HAP-1 (cell line): Measurements from ENCODE around the gene KLHDC10.
"Not testable (repeated sequence)": the region's sequence is repeated elsewhere in the genome, so short reads cannot be mapped to it uniquely, and the experiment has no call there.

Experiments used
- DNase-seq, 2 experiments: peaks; one replicate each; pipeline ENCODE4 v3.0.0-alpha.2; 2016 to 2020; ENCODE audit warnings: low spot score in 2 of 2
- H3K27me3 ChIP-seq: fragments of 250-450 bp; sonication (Bioruptor Pico); 2 replicates; pipeline ENCODE4 v1.5.1; 2020; ENCODE audit warnings: low read depth, mild to moderate bottlenecking, moderate library complexity
- H3K36me3 ChIP-seq: fragments of 250-450 bp; sonication (Bioruptor Pico); replicated peaks from 2 replicates; pipeline ENCODE4 v1.5.1; 2020; ENCODE audit warnings: mild to moderate bottlenecking
- H3K4me1 ChIP-seq: fragments of 250-450 bp; sonication (Bioruptor Pico); 2 replicates; pipeline ENCODE4 v1.5.1; 2020; ENCODE audit warnings: mild to moderate bottlenecking
- H3K4me3 ChIP-seq: fragments of 250-450 bp; sonication (Bioruptor Pico); 2 replicates; pipeline ENCODE4 v1.5.1; 2020; ENCODE audit warnings: mild to moderate bottlenecking, moderate library complexity
- H3K9me3 ChIP-seq: fragments of 250-450 bp; sonication (Bioruptor Pico); 2 replicates; pipeline ENCODE4 v1.5.1; 2020; ENCODE audit warnings: mild to moderate bottlenecking, moderate library complexity
- in situ Hi-C: fragments of 300-500 bp; cut with MboI; formaldehyde crosslinking; loops from 3 replicates; pipeline ENCODE4 v1.14.3; 2020; ENCODE audit warnings: low sequenced_read_pairs, inconsistent platforms, mixed read lengths

The KLHDC10 gene

GRCh38 chr7:130114374-130114773, 44.0 kb downstream of the KLHDC10 start:
- Histone ChIP-seq H3K27me3 (no peaks in the 10 kb centered on the region), H3K36me3 (no peaks in the 10 kb centered on the region; the same call in 1 of the 2 replicates), H3K9me3 (no peaks in the 10 kb centered on the region), H3K4me3 (no peak overlapping the region), H3K4me1 (no peaks in the 10 kb centered on the region)
- no peak for DNase-seq
- in situ Hi-C loops: no loop called here

- in situ Hi-C loops: no loop called here
- H3K4me3 ChIP-seq: no peak overlapping the region
- no peaks in the 10 kb centered on the region; the same call in 1 of the 2 replicates for H3K36me3 ChIP-seq
- H3K9me3 ChIP-seq: no peaks in the 10 kb centered on the region
- no peaks in the 10 kb centered on the region for H3K4me1 ChIP-seq
- H3K27me3 ChIP-seq: no peaks in the 10 kb centered on the region
- no peak for DNase-seq
Measured at GRCh38 chr7:130114776-130115175, 44.4 kb downstream of the KLHDC10 start.

- in situ Hi-C loops: no loop called here
- H3K4me1 ChIP-seq: no peaks in the 10 kb centered on the region
- H3K27me3 ChIP-seq: no peaks in the 10 kb centered on the region
- no peaks in the 10 kb centered on the region for H3K9me3 ChIP-seq
- H3K4me3 ChIP-seq: no peak overlapping the region
- DNase-seq: no peak
- peaks cover 18% of the 10 kb centered on the region for H3K36me3 ChIP-seq
Measured at GRCh38 chr7:130118294-130118693, 48.0 kb downstream of the KLHDC10 start.

GRCh38 chr7:130118801-130119200, 48.5 kb downstream of the KLHDC10 start:
- no peaks in the 10 kb centered on the region for H3K9me3 ChIP-seq
- in situ Hi-C loops: no loop called here
- no peaks in the 10 kb centered on the region for H3K4me1 ChIP-seq
- peaks cover 18% of the 10 kb centered on the region for H3K36me3 ChIP-seq
- H3K27me3 ChIP-seq: no peaks in the 10 kb centered on the region
- H3K4me3 ChIP-seq: no peak overlapping the region
- DNase-seq: no peak

GRCh38 chr7:130123501-130123900, 53.2 kb downstream of the KLHDC10 start:
- DNase-seq: no peak
- H3K4me1 ChIP-seq: no peaks in the 10 kb centered on the region
- no peak overlapping the region for H3K4me3 ChIP-seq
- no peaks in the 10 kb centered on the region for H3K9me3 ChIP-seq
- peaks cover 40% of the 10 kb centered on the region for H3K36me3 ChIP-seq
- in situ Hi-C loops: no loop called here
- H3K27me3 ChIP-seq: no peaks in the 10 kb centered on the region

- in situ Hi-C loops: no loop called here
- H3K36me3 ChIP-seq: peaks cover 49% of the 10 kb centered on the region
- H3K4me1 ChIP-seq: no peaks in the 10 kb centered on the region
- no peaks in the 10 kb centered on the region for H3K9me3 ChIP-seq
- no peaks in the 10 kb centered on the region for H3K27me3 ChIP-seq
- DNase-seq: no peak
- H3K4me3 ChIP-seq: no peak overlapping the region
Measured at GRCh38 chr7:130124711-130125110, 54.4 kb downstream of the KLHDC10 start.

GRCh38 chr7:130126840-130127239, 56.5 kb downstream of the KLHDC10 start:
- in situ Hi-C loops, H3K4me3 ChIP-seq, H3K9me3 ChIP-seq, DNase-seq, H3K4me1 ChIP-seq, H3K27me3 ChIP-seq: not testable (repeated sequence)
- peaks cover 49% of the 10 kb centered on the region for H3K36me3 ChIP-seq

GRCh38 chr7:130127404-130127803, 57.1 kb downstream of the KLHDC10 start:
- H3K36me3 ChIP-seq: peaks cover 43% of the 10 kb centered on the region
- no peaks in the 10 kb centered on the region for H3K27me3 ChIP-seq
- no peak overlapping the region for H3K4me3 ChIP-seq
- no peaks in the 10 kb centered on the region for H3K9me3 ChIP-seq
- DNase-seq: no peak
- in situ Hi-C loops: no loop called here
- no peaks in the 10 kb centered on the region for H3K4me1 ChIP-seq

GRCh38 chr7:130127821-130128317, 57.5 kb downstream of the KLHDC10 start:
- in situ Hi-C loops: no loop called here
- H3K36me3 ChIP-seq: peaks cover 39% of the 10 kb centered on the region

GRCh38 chr7:130129011-130129411, 58.7 kb downstream of the KLHDC10 start:
- Histone ChIP-seq H3K9me3 (no peaks in the 10 kb centered on the region), H3K36me3 (peaks cover 38% of the 10 kb centered on the region), H3K4me1 (peaks cover 4% of the 10 kb centered on the region; the same call in 1 of the 2 replicates), H3K4me3 (no peak overlapping the region), H3K27me3 (no peaks in the 10 kb centered on the region)
- no peak for DNase-seq
- in situ Hi-C loops: no loop called here

More at GRCh38 chr7:130127821-130128317, 57.5 kb downstream of the KLHDC10 start:
- no peaks in the 10 kb centered on the region for H3K27me3 ChIP-seq
- DNase-seq: no peak
- H3K9me3 ChIP-seq: no peaks in the 10 kb centered on the region
- no peaks in the 10 kb centered on the region for H3K4me1 ChIP-seq
- H3K4me3 ChIP-seq: no peak overlapping the region

GRCh38 chr7:130131191-130131834, 61.0 kb downstream of the KLHDC10 start:
- Histone ChIP-seq H3K9me3 (no peaks in the 10 kb centered on the region), H3K4me3 (no peak overlapping the region), H3K27me3 (no peaks in the 10 kb centered on the region), H3K4me1 (peaks cover 4% of the 10 kb centered on the region; the same call in 1 of the 2 replicates), H3K36me3 (peaks cover 26% of the 10 kb centered on the region)
- in situ Hi-C loops: no loop called here
- DNase-seq: no peak

- no peak overlapping the region for H3K4me3 ChIP-seq
- H3K4me1 ChIP-seq: peaks cover 4% of the 10 kb centered on the region; the same call in 1 of the 2 replicates
- DNase-seq: no peak
- peaks cover 27% of the 10 kb centered on the region for H3K36me3 ChIP-seq
- no peaks in the 10 kb centered on the region for H3K27me3 ChIP-seq
- in situ Hi-C loops: no loop called here
- no peaks in the 10 kb centered on the region for H3K9me3 ChIP-seq
Measured at GRCh38 chr7:130131964-130132875, 61.9 kb downstream of the KLHDC10 start.

GRCh38 chr7:130133029-130133782, 62.9 kb downstream of the KLHDC10 start:
- in situ Hi-C loops: no loop called here
- Histone ChIP-seq H3K9me3 (no peaks in the 10 kb centered on the region), H3K27me3 (no peaks in the 10 kb centered on the region), H3K36me3 (peaks cover 19% of the 10 kb centered on the region; the same call in 1 of the 2 replicates), H3K4me3 (no peak overlapping the region), H3K4me1 (peaks cover 4% of the 10 kb centered on the region; the same call in 1 of the 2 replicates)
- DNase-seq: no peak
